ENCODE data around the gene DGCR6. TPM values are rescaled to one million over a fixed set of nuclear protein-coding genes. Genes with fewer than 3 reads are reported as not detected.
"Not testable (repeated sequence)": the region's sequence is repeated elsewhere in the genome, so short reads cannot be mapped to it uniquely, and the experiment has no call there.

Gene DGCR6
- total and polyA plus RNA-seq, 2 of the 4 experiments (the other 2 are of a cell fraction), result 0.54 to 0.58 TPM

- ATAC-seq (ENCODE audit: low read depth), result no peak
- dilution Hi-C loops (cut with HindIII; ENCODE audit: low sequenced_read_pairs, unreplicated experiment), result no loop called here
Measured at GRCh38 chr22:18888115-18888514, 18.0 kb upstream of the DGCR6 start.

GRCh38 chr22:18890510-18891192 is 15.5 kb upstream of the DGCR6 start:
- H4K91ac ChIP-seq (ENCODE audit: insufficient read depth, low read depth, low read length); H2BK5ac ChIP-seq (ENCODE audit: low read depth, low read length, poor library complexity, severe bottlenecking); H3K9me1 ChIP-seq (ENCODE audit: insufficient read depth, low read length); H3K9ac ChIP-seq (ENCODE audit: low read depth, low read length); H2AK9ac ChIP-seq (replicated peaks; ENCODE audit: low read depth, low read length, poor library complexity); DNase-seq; H3K27me3 ChIP-seq (ENCODE audit: control insufficient read depth, insufficient read depth, low read length); H3K36me3 ChIP-seq (ENCODE audit: control insufficient read depth, insufficient read depth, low read length); H3K4me2 ChIP-seq (ENCODE audit: low read depth, low read length); H3K4me3 ChIP-seq (ENCODE audit: insufficient read depth, low read depth, low read length); H2AK5ac ChIP-seq (ENCODE audit: low read depth, low read length); H3K4ac ChIP-seq (ENCODE audit: low read depth, low read length); H3K4me1 ChIP-seq (ENCODE audit: control insufficient read depth, insufficient read depth, low read length); in situ Hi-C loops (cut with MboI; ENCODE audit: low sequenced_read_pairs); CTCF ChIA-PET; intact Hi-C loops (cut with micrococcal nuclease); H2BK120ac ChIP-seq (ENCODE audit: low read depth, low read length); H3K56ac ChIP-seq (ENCODE audit: extremely low read depth, insufficient read depth, low read length); H3K14ac ChIP-seq (replicated peaks; ENCODE audit: low read depth, low read length); H4K8ac ChIP-seq (ENCODE audit: low read depth in 2 of 2, low read length in 2 of 2); ATAC-seq (ENCODE audit: low read depth); H2AFZ ChIP-seq (replicated peaks; ENCODE audit: low read length, poor library complexity); H4K5ac ChIP-seq (ENCODE audit: low read depth, low read length); dilution Hi-C loops (cut with HindIII; ENCODE audit: low sequenced_read_pairs, unreplicated experiment); H3K18ac ChIP-seq (ENCODE audit: low read depth, low read length); H2BK20ac ChIP-seq (ENCODE audit: low read depth, low read length); H2BK15ac ChIP-seq (ENCODE audit: low read depth, low read length); POLR2A ChIA-PET (ENCODE audit: unreplicated experiment); H3K27ac ChIP-seq (ENCODE audit: insufficient read depth, low read length); H3K9me3 ChIP-seq (ENCODE audit: control insufficient read depth, insufficient read depth, low read length); H4K20me1 ChIP-seq (ENCODE audit: insufficient read depth, low read length); H3K23ac ChIP-seq (ENCODE audit: low read depth, low read length); BruUV-seq (replicated peaks); H3K79me1 ChIP-seq (ENCODE audit: low read depth in 1 of 2, low read length in 2 of 2): not testable (repeated sequence)
- no CpG with 5 or more reads among the region's 5 CpGs for WGBS, 2 experiments (ENCODE audit: extremely low coverage in 2 of 2, insufficient read length in 1 of 2)

More at GRCh38 chr22:18888115-18888514, 18.0 kb upstream of the DGCR6 start:
- Histone ChIP-seq H2AK5ac (ENCODE audit: low read depth, low read length) (no peak overlapping the region), H3K9ac (ENCODE audit: low read depth, low read length) (no peak overlapping the region), H4K91ac (ENCODE audit: insufficient read depth, low read depth, low read length) (no peak overlapping the region), H3K9me3 (ENCODE audit: control insufficient read depth, insufficient read depth, low read length) (no peaks in the 10 kb centered on the region), H3K23ac (ENCODE audit: low read depth, low read length) (no peak overlapping the region), H4K8ac (ENCODE audit: low read depth in 2 of 2, low read length in 2 of 2) (no peak overlapping the region), H3K27me3 (ENCODE audit: control insufficient read depth, insufficient read depth, low read length) (no peaks in the 10 kb centered on the region), H2AK9ac (replicated peaks; ENCODE audit: low read depth, low read length, poor library complexity) (no peak overlapping the region), H3K27ac (ENCODE audit: insufficient read depth, low read length) (no peak overlapping the region), H3K9me1 (ENCODE audit: insufficient read depth, low read length) (no peaks in the 10 kb centered on the region), H2BK20ac (ENCODE audit: low read depth, low read length) (no peak overlapping the region), H3K4me3 (ENCODE audit: insufficient read depth, low read depth, low read length) (no peak overlapping the region), H3K14ac (replicated peaks; ENCODE audit: low read depth, low read length) (no peak overlapping the region), H2BK120ac (ENCODE audit: low read depth, low read length) (no peak overlapping the region), H2BK5ac (ENCODE audit: low read depth, low read length, poor library complexity, severe bottlenecking) (no peak overlapping the region), H3K56ac (ENCODE audit: extremely low read depth, insufficient read depth, low read length) (no peak overlapping the region), H3K4me2 (ENCODE audit: low read depth, low read length) (no peak overlapping the region), H3K18ac (ENCODE audit: low read depth, low read length) (no peak overlapping the region), H2AFZ (replicated peaks; ENCODE audit: low read length, poor library complexity) (no peak overlapping the region), H3K4ac (ENCODE audit: low read depth, low read length) (no peak overlapping the region), H3K36me3 (ENCODE audit: control insufficient read depth, insufficient read depth, low read length) (no peaks in the 10 kb centered on the region), H2BK15ac (ENCODE audit: low read depth, low read length) (no peak overlapping the region), H4K5ac (ENCODE audit: low read depth, low read length) (no peak overlapping the region), H3K79me1 (ENCODE audit: low read depth in 1 of 2, low read length in 2 of 2) (no peaks in the 10 kb centered on the region), H3K4me1 (ENCODE audit: control insufficient read depth, insufficient read depth, low read length) (no peaks in the 10 kb centered on the region), H4K20me1 (ENCODE audit: insufficient read depth, low read length) (no peaks in the 10 kb centered on the region)
- no peak for DNase-seq
- intact Hi-C loops (cut with micrococcal nuclease), result no loop called here
- ChIA-PET CTCF (no interaction called here), POLR2A (ENCODE audit: unreplicated experiment) (no interaction called here)
- WGBS, 2 experiments (ENCODE audit: extremely low coverage in 2 of 2, insufficient read length in 1 of 2), result no CpG with 5 or more reads among the region's 8 CpGs
- TF ChIP-seq RCOR1 (IDR thresholded peaks at IDR 0.05; ENCODE audit: insufficient replicate concordance, low read length) (no peak), CEBPB (IDR thresholded peaks at IDR 0.05; ENCODE audit: low read depth, low read length) (no peak)
- BruUV-seq (replicated peaks), result no TSS peak
- in situ Hi-C loops (cut with MboI; ENCODE audit: low sequenced_read_pairs), result no loop called here
